Type B pancreatic cell (in vitro differentiated cells): ENCODE measurements around the gene CLEC11A. TPM values are rescaled to one million over a fixed set of nuclear protein-coding genes. Genes with fewer than 3 reads are reported as not detected.
"Not testable (repeated sequence)": the region's sequence is repeated elsewhere in the genome, so short reads cannot be mapped to it uniquely, and the experiment has no call there.

Experiments used
- DNase-seq: peaks from one replicate; pipeline ENCODE4 v3.0.0; 2021; ENCODE audit warnings: mixed read lengths; ENCODE audit not compliant: unreplicated experiment; ENCODE audit errors: extremely low spot score
- H3K27ac Mint-ChIP-seq: 2 replicates; pipeline ENCODE4 v1.8.0; 2021; ENCODE audit warnings: mild to moderate bottlenecking, mixed read lengths
- H3K27me3 Mint-ChIP-seq: 2 replicates; pipeline ENCODE4 v1.8.0; 2021; ENCODE audit warnings: mixed read lengths
- H3K36me3 Mint-ChIP-seq: 2 replicates; pipeline ENCODE4 v1.8.0; 2021; ENCODE audit warnings: mixed read lengths
- H3K4me1 Mint-ChIP-seq: one replicate; pipeline ENCODE4 v1.8.0; 2021; ENCODE audit warnings: mixed read lengths; ENCODE audit not compliant: unreplicated experiment
- H3K4me3 Mint-ChIP-seq: 2 replicates; pipeline ENCODE4 v1.8.0; 2021; ENCODE audit warnings: mild to moderate bottlenecking, mixed read lengths
- H3K9me3 Mint-ChIP-seq: 2 replicates; pipeline ENCODE4 v1.8.0; 2021; ENCODE audit warnings: mixed read lengths
- CTCF ChIP-seq: fragments of 200-600 bp; sonication (generic); conservative IDR thresholded peaks from 2 replicates; pipeline ENCODE4 v1.5.0; 2021; ENCODE audit warnings: antibody characterized with exemption, mild to moderate bottlenecking
- total RNA-seq: library from RNA; stranded (reverse); gene quantifications from 2 replicates; pipeline ENCODE4 v1.2.1, GENCODE V29; 2021; ENCODE audit warnings: low replicate concordance

The CLEC11A gene
- total RNA-seq, 1 donor from 2014 or later, result 5.9 TPM

- Mint-ChIP-seq H3K27ac (no peak overlapping the region), H3K36me3 (no peaks in the 10 kb centered on the region), H3K4me1 (no peaks in the 10 kb centered on the region), H3K4me3 (no peak overlapping the region), H3K9me3 (peaks cover 4% of the 10 kb centered on the region), H3K27me3 (peaks cover 20% of the 10 kb centered on the region)
- no peak for TF ChIP-seq CTCF
- DNase-seq, result no peak
Measured at GRCh38 chr19:50764409-50764808, 41.2 kb downstream of the CLEC11A start.

GRCh38 chr19:50766746-50767145, 43.6 kb downstream of the CLEC11A start:
- not testable (repeated sequence) for H3K4me1 Mint-ChIP-seq, H3K9me3 Mint-ChIP-seq, DNase-seq, H3K27ac Mint-ChIP-seq, H3K36me3 Mint-ChIP-seq, H3K4me3 Mint-ChIP-seq
- peaks cover 25% of the 10 kb centered on the region for H3K27me3 Mint-ChIP-seq

DNA sequence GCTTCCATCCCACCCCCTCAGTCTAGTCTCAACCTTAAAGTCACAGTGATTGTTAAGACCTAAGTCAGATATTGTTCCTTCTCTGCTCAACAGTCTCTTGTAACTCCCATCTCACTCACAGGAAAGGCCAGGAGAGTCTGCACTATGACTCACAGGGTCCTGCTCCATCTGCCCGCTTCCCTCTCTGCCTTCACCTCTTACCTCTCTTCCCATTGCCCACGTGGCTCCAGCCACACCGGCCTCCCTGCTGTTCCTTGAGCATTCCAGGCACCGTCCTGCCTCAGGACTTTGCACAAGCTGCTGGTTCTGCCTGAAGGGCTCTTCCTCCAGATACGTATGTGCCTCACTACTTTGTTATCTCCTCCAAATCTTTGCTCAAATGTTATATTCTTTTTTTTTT, 44.1 kb downstream of the CLEC11A start:
- peaks cover 25% of the 10 kb centered on the region for H3K27me3 Mint-ChIP-seq
- H3K4me3 Mint-ChIP-seq, H3K27ac Mint-ChIP-seq, H3K36me3 Mint-ChIP-seq, H3K9me3 Mint-ChIP-seq, H3K4me1 Mint-ChIP-seq, DNase-seq: not testable (repeated sequence)

DNA sequence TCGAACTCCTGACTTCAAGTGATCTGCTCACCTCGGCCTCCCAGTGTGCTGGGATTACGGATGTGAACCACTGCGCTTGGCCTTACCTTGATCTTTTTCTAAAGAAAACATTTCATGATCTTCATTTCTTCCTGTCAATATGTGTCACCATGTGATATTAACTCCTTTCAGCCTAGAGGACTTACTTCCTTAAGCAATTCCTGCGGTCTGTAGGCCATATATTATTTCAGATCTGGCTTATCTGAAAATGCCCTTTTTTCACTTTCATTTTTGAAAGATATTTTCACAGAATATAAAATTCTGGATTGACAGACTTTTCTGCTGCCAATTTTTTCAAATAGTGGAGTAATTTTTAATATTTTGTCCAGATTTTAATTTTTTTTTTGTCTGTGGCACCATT, 45.1 kb downstream of the CLEC11A start:
- no peaks in the 10 kb centered on the region for H3K4me1 Mint-ChIP-seq
- no peak for DNase-seq
- H3K27me3 Mint-ChIP-seq, result peaks cover 25% of the 10 kb centered on the region
- no peak for TF ChIP-seq CTCF
- no peaks in the 10 kb centered on the region for H3K9me3 Mint-ChIP-seq
- H3K36me3 Mint-ChIP-seq, result no peaks in the 10 kb centered on the region
- no peak overlapping the region for H3K4me3 Mint-ChIP-seq
- no peak overlapping the region for H3K27ac Mint-ChIP-seq

- H3K27ac Mint-ChIP-seq, DNase-seq, H3K36me3 Mint-ChIP-seq, H3K4me3 Mint-ChIP-seq, H3K9me3 Mint-ChIP-seq, H3K4me1 Mint-ChIP-seq: not testable (repeated sequence)
- peaks cover 33% of the 10 kb centered on the region for H3K27me3 Mint-ChIP-seq
Measured at GRCh38 chr19:50770164-50770563, 47.0 kb downstream of the CLEC11A start, which contains the start of gene GPR32. TSS of gene GPR32 (plus strand) at chr19:50770464. CDS start at chr19:50770601, 137 bp downstream.

DNA sequence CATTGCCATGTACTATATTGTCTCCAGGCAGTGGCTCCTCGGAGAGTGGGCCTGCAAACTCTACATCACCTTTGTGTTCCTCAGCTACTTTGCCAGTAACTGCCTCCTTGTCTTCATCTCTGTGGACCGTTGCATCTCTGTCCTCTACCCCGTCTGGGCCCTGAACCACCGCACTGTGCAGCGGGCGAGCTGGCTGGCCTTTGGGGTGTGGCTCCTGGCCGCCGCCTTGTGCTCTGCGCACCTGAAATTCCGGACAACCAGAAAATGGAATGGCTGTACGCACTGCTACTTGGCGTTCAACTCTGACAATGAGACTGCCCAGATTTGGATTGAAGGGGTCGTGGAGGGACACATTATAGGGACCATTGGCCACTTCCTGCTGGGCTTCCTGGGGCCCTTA, 47.7 kb downstream of the CLEC11A start:
- Mint-ChIP-seq H3K9me3 (no peaks in the 10 kb centered on the region), H3K4me1 (no peaks in the 10 kb centered on the region), H3K27me3 (peaks cover 39% of the 10 kb centered on the region), H3K4me3 (no peak overlapping the region), H3K36me3 (no peaks in the 10 kb centered on the region), H3K27ac (no peak overlapping the region)
- DNase-seq, result no peak
- no peak for TF ChIP-seq CTCF

DNA sequence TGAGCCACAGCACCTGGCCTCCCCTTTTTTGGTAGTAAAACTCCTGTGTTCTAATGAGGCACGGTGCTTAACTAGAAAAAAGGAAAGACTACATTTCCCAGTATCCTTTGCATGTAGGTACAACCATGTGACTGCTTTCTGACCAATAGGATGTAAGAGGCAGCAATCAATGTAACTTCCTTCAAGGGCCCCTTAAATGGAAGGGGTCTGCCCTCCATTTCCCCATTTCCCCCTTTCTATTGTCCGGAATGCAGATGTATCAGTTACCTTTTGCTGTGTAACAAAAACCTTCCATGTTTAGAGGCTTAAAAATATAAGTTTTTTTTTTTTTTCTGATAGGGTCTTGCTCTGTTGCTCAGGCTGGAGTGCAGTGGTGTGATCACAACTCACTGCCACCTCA, 49.3 kb downstream of the CLEC11A start:
- TF ChIP-seq CTCF, result no peak
- Mint-ChIP-seq H3K36me3 (no peaks in the 10 kb centered on the region), H3K4me1 (no peaks in the 10 kb centered on the region), H3K9me3 (no peaks in the 10 kb centered on the region), H3K4me3 (no peak overlapping the region), H3K27me3 (peaks cover 44% of the 10 kb centered on the region), H3K27ac (no peak overlapping the region)
- no peak for DNase-seq

DNA sequence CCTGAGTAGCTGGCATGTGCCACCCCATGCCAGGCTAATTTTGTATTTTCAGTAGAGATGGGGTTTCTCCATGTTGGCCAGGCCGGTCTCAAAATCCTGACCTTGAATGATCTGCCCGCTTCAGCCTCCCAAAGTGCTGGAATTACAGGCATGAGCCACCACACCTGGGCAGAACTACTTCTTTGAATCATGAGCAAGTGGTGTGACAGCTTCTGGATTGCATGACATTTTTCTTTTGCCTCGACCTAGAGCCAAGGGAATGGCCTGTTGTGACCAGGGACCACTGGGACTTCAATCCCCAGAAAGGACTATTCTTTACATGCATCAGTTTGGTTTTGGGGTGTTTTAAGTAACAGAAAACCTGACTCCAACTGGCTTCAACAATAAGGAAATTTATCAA, 49.7 kb downstream of the CLEC11A start:
- peaks cover 48% of the 10 kb centered on the region for H3K27me3 Mint-ChIP-seq
- not testable (repeated sequence) for H3K9me3 Mint-ChIP-seq, H3K36me3 Mint-ChIP-seq, H3K4me3 Mint-ChIP-seq, DNase-seq, H3K4me1 Mint-ChIP-seq, H3K27ac Mint-ChIP-seq

GRCh38 chr19:50773454-50773853, 50.3 kb downstream of the CLEC11A start:
- H3K36me3 Mint-ChIP-seq, H3K4me3 Mint-ChIP-seq, H3K9me3 Mint-ChIP-seq, H3K27ac Mint-ChIP-seq, H3K4me1 Mint-ChIP-seq, DNase-seq: not testable (repeated sequence)
- H3K27me3 Mint-ChIP-seq, result peaks cover 50% of the 10 kb centered on the region
